ENCODE measurements around the gene MYEF2.

DNA sequence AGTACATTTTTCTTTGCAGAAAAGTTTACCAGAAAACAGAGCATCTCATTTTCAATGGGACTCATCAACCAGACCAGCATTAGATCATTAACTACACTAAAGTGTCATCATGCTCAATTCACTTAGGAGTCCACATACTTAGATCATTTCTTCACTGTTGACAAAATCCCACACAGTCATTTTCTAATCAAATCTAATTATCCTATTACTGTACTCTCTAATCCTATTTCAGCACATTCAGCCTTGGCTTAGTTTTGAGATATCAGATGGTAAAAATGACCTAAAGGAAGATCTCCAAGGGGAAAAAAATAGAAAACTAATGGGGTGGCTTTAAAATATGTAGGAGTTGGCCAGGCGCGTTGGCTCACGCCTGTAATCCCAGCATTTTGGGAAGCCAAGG lies 8.2 kb upstream of the MYEF2 start:
- TF ChIP-seq POLR2A (IDR thresholded peaks at IDR 0.05) (no peak), CTCF (IDR thresholded peaks at IDR 0.05) (no peak)

All from esophagus squamous epithelium (tissue), 4 donors.